HepG2 (cell line): ENCODE measurements around the gene SLBP. TPM values are rescaled to one million over a fixed set of nuclear protein-coding genes. Genes with fewer than 3 reads are reported as not detected.

Experiments used
- ATRX ChIP-seq: sonication (generic); formaldehyde crosslinking; IDR thresholded peaks from 2 replicates; pipeline ENCODE4 v1.4.0; 2020; ENCODE audit warnings: missing genetic modification reagents, borderline replicate concordance
- DPF2 ChIP-seq: sonication (generic); formaldehyde crosslinking; IDR thresholded peaks from 2 replicates; pipeline ENCODE4 v1.4.0; 2020; ENCODE audit warnings: mild to moderate bottlenecking, low read depth, missing genetic modification reagents, borderline replicate concordance
- EEA1 ChIP-seq: sonication (generic); formaldehyde crosslinking; IDR thresholded peaks from 2 replicates; pipeline ENCODE4 v1.5.1; 2020; ENCODE audit warnings: mild to moderate bottlenecking, missing genetic modification reagents, borderline replicate concordance
- EED ChIP-seq: sonication (generic); formaldehyde crosslinking; IDR thresholded peaks from 2 replicates; pipeline ENCODE4 v1.5.0; 2020; ENCODE audit warnings: mild to moderate bottlenecking, missing genetic modification reagents
- HOXA7 ChIP-seq: sonication (generic); formaldehyde crosslinking; IDR thresholded peaks from 2 replicates; pipeline ENCODE4 v1.8.1; 2022; ENCODE audit warnings: mild to moderate bottlenecking, missing genetic modification reagents, moderate library complexity
- MATR3 ChIP-seq: sonication (generic); formaldehyde crosslinking; IDR thresholded peaks from 2 replicates; pipeline ENCODE4 v1.4.0; 2020; ENCODE audit warnings: missing genetic modification reagents
- NFIB ChIP-seq: sonication (generic); formaldehyde crosslinking; IDR thresholded peaks from 2 replicates; pipeline ENCODE4 v1.9.0; 2021; ENCODE audit warnings: missing genetic modification reagents, mild to moderate bottlenecking, borderline replicate concordance
- NFRKB ChIP-seq: fragments of 450-650 bp; IDR thresholded peaks from 2 replicates; pipeline ENCODE4 v1.6.1; 2017
- PPARG ChIP-seq: conservative IDR thresholded peaks from 2 replicates; pipeline ENCODE4 v1.6.1; 2016; ENCODE audit warnings: missing biosample characterization, missing genetic modification reagents
- TBL1XR1 ChIP-seq: fragments of 150-350 bp; IDR thresholded peaks from 2 replicates; pipeline ENCODE4 v1.6.1; 2014; ENCODE audit warnings: borderline replicate concordance, low read length; ENCODE audit not compliant: partially characterized antibody
- TFE3 ChIP-seq: IDR thresholded peaks from 2 replicates; pipeline ENCODE4 v1.6.1; 2016
- ZC3H13 ChIP-seq: sonication (generic); formaldehyde crosslinking; IDR thresholded peaks from 2 replicates; pipeline ENCODE4 v1.8.1; 2023; ENCODE audit warnings: mild to moderate bottlenecking, missing genetic modification reagents, moderate library complexity
- ZNF550 ChIP-seq: sonication (generic); formaldehyde crosslinking; IDR thresholded peaks from 2 replicates; pipeline ENCODE4 v1.4.0; 2020; ENCODE audit warnings: mild to moderate bottlenecking, missing genetic modification reagents, borderline replicate concordance
- ZNF749 ChIP-seq: sonication (generic); formaldehyde crosslinking; IDR thresholded peaks from 2 replicates; pipeline ENCODE4 v1.8.0; 2022; ENCODE audit warnings: mild to moderate bottlenecking, missing genetic modification reagents, moderate library complexity, borderline replicate concordance
- ZNF878 ChIP-seq: sonication (generic); formaldehyde crosslinking; IDR thresholded peaks from 2 replicates; pipeline ENCODE4 v1.8.1; 2023; ENCODE audit warnings: mild to moderate bottlenecking, missing genetic modification reagents, moderate library complexity
- polyA plus RNA-seq, 8 experiments: library from polyadenylated mRNA; depleted of rRNA in 3 of 8; stranded (reverse) in 7 of 8; unstranded in 1 of 8; fragments of >200 nt; fragmentation: Illumina TruSeq in 4 of 8; extraction: Trizol in 4 of 8; gene quantifications; 2 replicates each; pipeline versions ENCODE4 v1.2.1 to v1.2.3, GENCODE V29; 2011 to 2016; ENCODE audit warnings: low read depth in 4 of 8, missing spikeins in 1 of 8, mixed read lengths in 1 of 8; ENCODE audit not compliant: insufficient read depth in 1 of 8
- total RNA-seq, 5 experiments: library from RNA; depleted of rRNA; stranded (reverse); fragments of >200 nt; fragmentation: Illumina TruSeq; extraction: Trizol; gene quantifications; 2 replicates each; pipeline ENCODE4 v1.2.3, GENCODE V29; 2016; ENCODE audit warnings: low read depth in 1 of 5
- TF ChIP-seq, protein P1 (sequence below): sonication (generic); formaldehyde crosslinking; IDR thresholded peaks from 2 replicates; pipeline ENCODE4 v1.9.0; 2021; ENCODE audit warnings: mild to moderate bottlenecking, missing genetic modification reagents
- TF ChIP-seq, protein P2 (sequence below): sonication (generic); formaldehyde crosslinking; IDR thresholded peaks from 2 replicates; pipeline ENCODE4 v1.5.1; 2020; ENCODE audit warnings: mild to moderate bottlenecking, missing genetic modification reagents, moderate library complexity

The SLBP gene
- total and polyA plus RNA-seq, 2 of the 13 experiments (the other 11 are each of a cell fraction or from before 2014, with no cell fraction given) = 43.9 to 104 TPM

- TF ChIP-seq, protein P1, sequence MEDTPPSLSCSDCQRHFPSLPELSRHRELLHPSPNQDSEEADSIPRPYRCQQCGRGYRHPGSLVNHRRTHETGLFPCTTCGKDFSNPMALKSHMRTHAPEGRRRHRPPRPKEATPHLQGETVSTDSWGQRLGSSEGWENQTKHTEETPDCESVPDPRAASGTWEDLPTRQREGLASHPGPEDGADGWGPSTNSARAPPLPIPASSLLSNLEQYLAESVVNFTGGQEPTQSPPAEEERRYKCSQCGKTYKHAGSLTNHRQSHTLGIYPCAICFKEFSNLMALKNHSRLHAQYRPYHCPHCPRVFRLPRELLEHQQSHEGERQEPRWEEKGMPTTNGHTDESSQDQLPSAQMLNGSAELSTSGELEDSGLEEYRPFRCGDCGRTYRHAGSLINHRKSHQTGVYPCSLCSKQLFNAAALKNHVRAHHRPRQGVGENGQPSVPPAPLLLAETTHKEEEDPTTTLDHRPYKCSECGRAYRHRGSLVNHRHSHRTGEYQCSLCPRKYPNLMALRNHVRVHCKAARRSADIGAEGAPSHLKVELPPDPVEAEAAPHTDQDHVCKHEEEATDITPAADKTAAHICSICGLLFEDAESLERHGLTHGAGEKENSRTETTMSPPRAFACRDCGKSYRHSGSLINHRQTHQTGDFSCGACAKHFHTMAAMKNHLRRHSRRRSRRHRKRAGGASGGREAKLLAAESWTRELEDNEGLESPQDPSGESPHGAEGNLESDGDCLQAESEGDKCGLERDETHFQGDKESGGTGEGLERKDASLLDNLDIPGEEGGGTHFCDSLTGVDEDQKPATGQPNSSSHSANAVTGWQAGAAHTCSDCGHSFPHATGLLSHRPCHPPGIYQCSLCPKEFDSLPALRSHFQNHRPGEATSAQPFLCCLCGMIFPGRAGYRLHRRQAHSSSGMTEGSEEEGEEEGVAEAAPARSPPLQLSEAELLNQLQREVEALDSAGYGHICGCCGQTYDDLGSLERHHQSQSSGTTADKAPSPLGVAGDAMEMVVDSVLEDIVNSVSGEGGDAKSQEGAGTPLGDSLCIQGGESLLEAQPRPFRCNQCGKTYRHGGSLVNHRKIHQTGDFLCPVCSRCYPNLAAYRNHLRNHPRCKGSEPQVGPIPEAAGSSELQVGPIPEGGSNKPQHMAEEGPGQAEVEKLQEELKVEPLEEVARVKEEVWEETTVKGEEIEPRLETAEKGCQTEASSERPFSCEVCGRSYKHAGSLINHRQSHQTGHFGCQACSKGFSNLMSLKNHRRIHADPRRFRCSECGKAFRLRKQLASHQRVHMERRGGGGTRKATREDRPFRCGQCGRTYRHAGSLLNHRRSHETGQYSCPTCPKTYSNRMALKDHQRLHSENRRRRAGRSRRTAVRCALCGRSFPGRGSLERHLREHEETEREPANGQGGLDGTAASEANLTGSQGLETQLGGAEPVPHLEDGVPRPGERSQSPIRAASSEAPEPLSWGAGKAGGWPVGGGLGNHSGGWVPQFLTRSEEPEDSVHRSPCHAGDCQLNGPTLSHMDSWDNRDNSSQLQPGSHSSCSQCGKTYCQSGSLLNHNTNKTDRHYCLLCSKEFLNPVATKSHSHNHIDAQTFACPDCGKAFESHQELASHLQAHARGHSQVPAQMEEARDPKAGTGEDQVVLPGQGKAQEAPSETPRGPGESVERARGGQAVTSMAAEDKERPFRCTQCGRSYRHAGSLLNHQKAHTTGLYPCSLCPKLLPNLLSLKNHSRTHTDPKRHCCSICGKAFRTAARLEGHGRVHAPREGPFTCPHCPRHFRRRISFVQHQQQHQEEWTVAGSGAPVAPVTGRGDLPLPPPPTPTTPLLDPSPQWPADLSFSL = no peak
- TF ChIP-seq DPF2 (CRISPR knock-in tag) = peak; percentile 73
- TF ChIP-seq EEA1 (CRISPR knock-in tag) = peak; percentile 49; the same call in 1 of the 2 replicates
- no peak; the same call in 1 of the 2 replicates for TF ChIP-seq ZNF550 (CRISPR knock-in tag)
- TF ChIP-seq, protein P2, sequence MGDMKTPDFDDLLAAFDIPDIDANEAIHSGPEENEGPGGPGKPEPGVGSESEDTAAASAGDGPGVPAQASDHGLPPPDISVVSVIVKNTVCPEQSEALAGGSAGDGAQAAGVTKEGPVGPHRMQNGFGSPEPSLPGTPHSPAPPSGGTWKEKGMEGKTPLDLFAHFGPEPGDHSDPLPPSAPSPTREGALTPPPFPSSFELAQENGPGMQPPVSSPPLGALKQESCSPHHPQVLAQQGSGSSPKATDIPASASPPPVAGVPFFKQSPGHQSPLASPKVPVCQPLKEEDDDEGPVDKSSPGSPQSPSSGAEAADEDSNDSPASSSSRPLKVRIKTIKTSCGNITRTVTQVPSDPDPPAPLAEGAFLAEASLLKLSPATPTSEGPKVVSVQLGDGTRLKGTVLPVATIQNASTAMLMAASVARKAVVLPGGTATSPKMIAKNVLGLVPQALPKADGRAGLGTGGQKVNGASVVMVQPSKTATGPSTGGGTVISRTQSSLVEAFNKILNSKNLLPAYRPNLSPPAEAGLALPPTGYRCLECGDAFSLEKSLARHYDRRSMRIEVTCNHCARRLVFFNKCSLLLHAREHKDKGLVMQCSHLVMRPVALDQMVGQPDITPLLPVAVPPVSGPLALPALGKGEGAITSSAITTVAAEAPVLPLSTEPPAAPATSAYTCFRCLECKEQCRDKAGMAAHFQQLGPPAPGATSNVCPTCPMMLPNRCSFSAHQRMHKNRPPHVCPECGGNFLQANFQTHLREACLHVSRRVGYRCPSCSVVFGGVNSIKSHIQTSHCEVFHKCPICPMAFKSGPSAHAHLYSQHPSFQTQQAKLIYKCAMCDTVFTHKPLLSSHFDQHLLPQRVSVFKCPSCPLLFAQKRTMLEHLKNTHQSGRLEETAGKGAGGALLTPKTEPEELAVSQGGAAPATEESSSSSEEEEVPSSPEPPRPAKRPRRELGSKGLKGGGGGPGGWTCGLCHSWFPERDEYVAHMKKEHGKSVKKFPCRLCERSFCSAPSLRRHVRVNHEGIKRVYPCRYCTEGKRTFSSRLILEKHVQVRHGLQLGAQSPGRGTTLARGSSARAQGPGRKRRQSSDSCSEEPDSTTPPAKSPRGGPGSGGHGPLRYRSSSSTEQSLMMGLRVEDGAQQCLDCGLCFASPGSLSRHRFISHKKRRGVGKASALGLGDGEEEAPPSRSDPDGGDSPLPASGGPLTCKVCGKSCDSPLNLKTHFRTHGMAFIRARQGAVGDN (CRISPR knock-in tag) = peak; percentile 95
- TF ChIP-seq TFE3 (CRISPR knock-in tag) = peak; percentile 15; the same call in 1 of the 2 replicates
- TF ChIP-seq HOXA7 (CRISPR knock-in tag) = no peak
- TF ChIP-seq NFIB (CRISPR knock-in tag) = no peak
- TF ChIP-seq MATR3 (CRISPR knock-in tag) = no peak
- 0 out of 2 replicates have a peak, but pooled peaks have one; percentile 59 for TF ChIP-seq ZNF878 (CRISPR knock-in tag)
- TF ChIP-seq ZC3H13 (CRISPR knock-in tag) = no peak
- no peak for TF ChIP-seq EED
- no peak for TF ChIP-seq NFRKB
- no peak for TF ChIP-seq ATRX (CRISPR knock-in tag)
- TF ChIP-seq TBL1XR1 = no peak
- TF ChIP-seq ZNF749 = no peak
- no peak for TF ChIP-seq PPARG
These were observed 34.9 kb upstream of the SLBP start (continued) for GRCh38 chr4:1746919-1747602.
